SW 1271 (cell line): ENCODE data around the gene RCSD1.
"Not testable (repeated sequence)": the region's sequence is repeated elsewhere in the genome, so short reads cannot be mapped to it uniquely, and the experiment has no call there.

Source experiments
- DNase-seq, 2 experiments: peaks; one replicate each; lab custom pipeline; 2025; lab: John Stamatoyannopoulos, UW

Gene RCSD1

GRCh38 chr1:167714439-167715156, 84.6 kb downstream of the RCSD1 start:
- peak; percentile 57 to 80 for DNase-seq

DNA sequence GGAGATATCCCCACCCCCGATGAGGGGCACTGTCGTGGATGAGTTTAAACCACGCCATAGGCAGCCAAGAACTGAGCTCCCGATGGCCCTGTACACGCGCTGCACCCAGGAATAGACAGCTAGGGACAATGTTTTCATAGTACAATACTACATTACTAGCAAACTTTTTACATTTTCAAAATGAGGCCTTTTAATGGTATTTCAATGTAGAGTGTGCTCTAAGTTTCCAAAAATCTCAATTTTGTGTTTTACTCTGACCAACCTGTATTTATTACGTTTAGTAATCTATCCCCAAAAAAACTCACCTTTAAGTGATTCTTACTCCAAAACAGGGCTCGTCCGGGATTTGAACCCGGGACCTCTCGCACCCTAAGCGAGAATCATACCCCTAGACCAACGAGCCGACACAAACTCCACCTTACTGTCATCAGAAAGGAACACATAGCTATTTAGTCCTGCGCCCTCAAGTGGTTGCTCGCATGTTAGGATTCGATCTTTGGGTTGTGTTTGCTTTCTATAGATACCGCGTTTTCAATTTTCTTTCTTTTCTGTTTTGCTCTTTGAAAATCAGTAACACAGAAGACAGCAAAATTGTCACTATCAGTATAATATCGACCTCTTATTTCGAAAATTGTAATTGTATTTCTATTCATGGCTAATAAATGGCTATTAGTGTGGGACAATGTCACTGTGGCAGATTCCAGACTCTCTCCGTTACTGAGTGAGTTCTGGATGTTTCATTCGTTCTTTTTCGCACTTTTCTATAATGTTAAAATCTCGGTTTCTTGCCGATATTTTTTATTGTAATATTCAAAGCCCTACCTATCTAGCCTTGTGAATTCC, 85.3 kb downstream of the RCSD1 start:
- DNase-seq: peak; percentile 38 to 80

GRCh38 chr1:167716000-167716271, 85.9 kb downstream of the RCSD1 start:
- DNase-seq: peak in 1 of 2 experiments; percentile 25

GRCh38 chr1:167717351-167717750, 87.3 kb downstream of the RCSD1 start:
- no peak for DNase-seq

GRCh38 chr1:167718914-167719691, 89.1 kb downstream of the RCSD1 start:
- no peak for DNase-seq

DNA sequence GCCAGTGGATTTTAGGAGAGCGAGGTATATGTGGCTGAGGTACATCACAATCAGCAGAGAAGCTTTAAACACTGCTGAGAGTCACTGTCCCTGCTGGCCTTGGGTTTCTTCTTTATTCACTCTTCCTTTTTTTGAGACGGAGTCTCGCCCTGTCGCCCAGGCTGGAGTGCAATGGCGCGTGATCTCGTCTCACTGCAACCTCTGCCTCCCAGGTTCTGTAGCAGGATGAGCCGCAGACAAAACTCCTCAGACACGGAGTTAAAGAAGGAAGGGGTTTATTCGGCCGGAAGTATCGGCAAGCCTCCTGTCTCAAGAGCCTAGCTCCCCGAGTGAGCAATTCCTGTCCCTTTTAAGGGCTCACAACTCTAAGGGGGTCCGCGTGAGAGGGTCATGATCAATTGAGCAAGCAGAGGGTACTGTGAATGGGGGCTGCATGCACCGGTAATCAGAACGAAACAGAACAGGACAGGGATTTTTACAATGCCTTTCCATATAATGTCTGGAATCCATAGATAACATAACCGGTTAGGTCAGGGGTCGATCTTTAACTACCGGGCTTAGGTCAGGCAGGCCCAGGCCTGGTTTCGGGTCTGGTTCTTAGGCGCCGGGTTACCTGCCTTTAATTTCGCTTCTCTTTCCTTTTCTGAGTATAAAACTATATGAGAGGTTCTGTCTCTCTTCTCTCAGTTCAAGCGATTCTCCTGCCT, 89.8 kb downstream of the RCSD1 start:
- DNase-seq: not testable (repeated sequence)

- DNase-seq: peak in 1 of 2 experiments; percentile 50
These were observed 91.1 kb downstream of the RCSD1 start for GRCh38 chr1:167720965-167721616.

- DNase-seq: peak; percentile 66 to 77
These were observed 91.7 kb downstream of the RCSD1 start, which contains the start of gene MPZL1 for GRCh38 chr1:167721617-167722151. MPZL1 (plus strand) TSS chr1:167721982; CDS start chr1:167722152, 170 bp downstream.

GRCh38 chr1:167722152-167722869, 92.3 kb downstream of the RCSD1 start:
- DNase-seq: peak in 1 of 2 experiments; percentile 9

- DNase-seq: no peak
These were observed 92.8 kb downstream of the RCSD1 start for GRCh38 chr1:167722870-167723251.

- DNase-seq: no peak
These were observed 93.8 kb downstream of the RCSD1 start for GRCh38 chr1:167723707-167724323.

DNA sequence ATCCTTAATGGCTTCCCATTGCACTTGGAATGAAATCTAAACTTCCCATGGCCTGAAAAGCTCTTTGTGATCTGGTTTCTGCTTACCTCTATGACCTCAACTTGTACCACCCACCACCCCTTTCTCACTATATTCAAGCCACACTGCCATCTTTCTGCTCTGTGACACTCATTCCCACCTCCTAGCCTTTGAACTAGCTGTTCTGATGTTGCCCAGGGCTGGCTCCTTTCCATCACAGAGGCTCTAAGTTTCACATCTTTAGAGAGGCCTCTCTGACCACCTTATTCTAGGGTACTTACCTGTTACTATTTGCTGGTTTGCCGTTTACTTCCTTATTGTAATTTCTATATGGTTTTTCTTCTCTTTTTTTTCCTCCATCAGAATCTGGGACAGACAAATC, 96.0 kb downstream of the RCSD1 start:
- DNase-seq: no peak

- DNase-seq: no peak
These were observed 98.9 kb downstream of the RCSD1 start for GRCh38 chr1:167728818-167729410.

GRCh38 chr1:167734227-167734626, 104.2 kb downstream of the RCSD1 start:
- no peak for DNase-seq

DNA sequence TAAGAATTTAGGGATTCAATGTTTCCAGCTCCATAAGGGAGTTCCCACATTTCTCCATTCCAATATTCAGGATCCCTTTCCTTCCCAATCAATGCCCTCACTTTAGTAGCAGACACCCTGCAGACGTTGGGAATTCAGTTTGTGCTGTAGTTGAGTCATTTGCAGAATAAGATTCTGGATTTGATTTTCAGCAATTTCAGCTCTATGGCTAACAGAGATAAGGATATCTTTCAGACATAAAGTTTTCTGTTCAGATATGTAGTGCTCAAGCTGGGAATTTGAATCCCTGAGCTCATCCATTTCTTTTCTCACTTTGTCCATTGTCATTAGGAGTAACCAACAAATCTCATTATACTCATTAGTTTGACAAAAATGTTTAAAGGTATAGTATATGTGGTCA, 104.8 kb downstream of the RCSD1 start:
- no peak for DNase-seq

- DNase-seq: no peak
These were observed 107.1 kb downstream of the RCSD1 start for GRCh38 chr1:167737169-167737568.

DNA sequence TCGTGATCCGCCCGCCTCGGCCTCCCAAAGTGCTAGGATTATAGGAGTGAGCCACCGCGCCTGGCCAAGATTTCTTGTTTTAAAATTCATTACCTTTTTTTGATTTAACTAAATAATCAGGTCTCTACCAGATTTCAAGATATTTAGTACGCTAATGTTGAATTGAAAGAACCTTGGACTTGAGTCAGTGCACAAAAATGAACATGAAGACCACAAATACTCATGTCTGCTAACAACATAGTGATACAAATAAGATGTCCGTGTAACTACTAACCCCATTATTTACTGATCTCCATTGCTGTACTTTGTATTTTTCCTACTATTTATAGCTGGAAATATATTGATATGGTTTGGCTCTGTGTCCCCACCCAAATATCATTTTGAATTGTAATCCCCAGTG, 108.1 kb downstream of the RCSD1 start:
- DNase-seq: no peak

GRCh38 chr1:167739752-167740151, 109.7 kb downstream of the RCSD1 start:
- no peak for DNase-seq

GRCh38 chr1:167741103-167741502, 111.1 kb downstream of the RCSD1 start:
- not testable (repeated sequence) for DNase-seq
